ENCODE data around the gene LTB. TPM values are rescaled to one million over a fixed set of nuclear protein-coding genes. Genes with fewer than 3 reads are reported as not detected.

LTB gene
- total and polyA plus RNA-seq, 2 of the 13 experiments (the other 11 are each of a cell fraction or from before 2014, with no cell fraction given), result 0.09 to 0.22 TPM

- TF ChIP-seq RBM22 (optimal IDR thresholded peaks at IDR 0.05; ENCODE audit: low read length) (peak; percentile 67), SNAPC2 (CRISPR knock-in tag; IDR thresholded peaks at IDR 0.05) (no peak), ZNF691 (CRISPR knock-in tag; IDR thresholded peaks at IDR 0.05; ENCODE audit: borderline replicate concordance, low read depth) (no peak), SRY (CRISPR knock-in tag; IDR thresholded peaks at IDR 0.05) (no peak), HOXA7 (CRISPR knock-in tag; IDR thresholded peaks at IDR 0.05) (no peak), ZBED4 (CRISPR knock-in tag; IDR thresholded peaks at IDR 0.05; ENCODE audit: borderline replicate concordance) (no peak), ZMYM3 (CRISPR knock-in tag; IDR thresholded peaks at IDR 0.05) (no peak), ZNF772 (CRISPR knock-in tag; IDR thresholded peaks at IDR 0.05) (no peak), AGO1 (IDR thresholded peaks at IDR 0.05; ENCODE audit: low read depth, low read length, poor library complexity, severe bottlenecking) (peak; percentile 29), BRF2 (CRISPR knock-in tag; IDR thresholded peaks at IDR 0.05) (no peak), NFKBIZ (CRISPR knock-in tag; IDR thresholded peaks at IDR 0.05) (no peak), DMAP1 (CRISPR knock-in tag; IDR thresholded peaks at IDR 0.05) (no peak), XBP1 (CRISPR knock-in tag; IDR thresholded peaks at IDR 0.05) (no peak)
Observed at GRCh38 chr6:31534521-31535040, 47.6 kb downstream of the LTB start (continued).
